Liver (tissue), 9 donors: ENCODE data around the gene RPS2. TPM values are rescaled to one million over a fixed set of nuclear protein-coding genes. Genes with fewer than 3 reads are reported as not detected.

Source experiments
- DNase-seq: peaks from one replicate; pipeline ENCODE4 v3.0.0-alpha.2; 2017; ENCODE audit warnings: low spot score
- H3K27ac ChIP-seq, 2 donors: one replicate each; pipeline ENCODE4 v1.7.0; 2013; ENCODE audit warnings: inconsistent platforms in 2 of 2, low read length in 2 of 2, control low read depth in 1 of 2, low read depth in 1 of 2, mild to moderate bottlenecking in 1 of 2
- H3K27me3 ChIP-seq, 4 donors: one replicate each; pipeline versions ENCODE4 v1.6.1 to v1.7.0; 2013; ENCODE audit warnings: low read length in 3 of 4, inconsistent platforms in 1 of 4, mild to moderate bottlenecking in 1 of 4, moderate library complexity in 1 of 4; ENCODE audit not compliant: control insufficient read depth in 4 of 4, insufficient read depth in 4 of 4
- H3K36me3 ChIP-seq, 4 donors: one replicate each; pipeline versions ENCODE4 v1.6.1 to v1.7.0; 2013; ENCODE audit warnings: low read length in 3 of 4, mild to moderate bottlenecking in 3 of 4, low read depth in 1 of 4, moderate library complexity in 1 of 4; ENCODE audit not compliant: control insufficient read depth in 4 of 4, insufficient read depth in 3 of 4
- H3K4me1 ChIP-seq, 4 donors: one replicate each; pipeline versions ENCODE4 v1.6.1 to v1.7.0; 2013; ENCODE audit warnings: low read length in 3 of 4, mild to moderate bottlenecking in 3 of 4, moderate library complexity in 1 of 4; ENCODE audit not compliant: control insufficient read depth in 4 of 4, insufficient read depth in 4 of 4
- H3K4me3 ChIP-seq, 3 donors: one replicate each; pipeline versions ENCODE4 v1.6.1 to v1.7.0; 2013; ENCODE audit warnings: low read length in 3 of 3, control low read depth in 1 of 3, low read depth in 1 of 3, mild to moderate bottlenecking in 1 of 3
- H3K9ac ChIP-seq, 2 donors: one replicate each; pipeline ENCODE4 v1.7.0; 2013; ENCODE audit warnings: low read length in 2 of 2, mild to moderate bottlenecking in 2 of 2, moderate library complexity in 2 of 2, control low read depth in 1 of 2, low read depth in 1 of 2
- H3K9me3 ChIP-seq, 4 donors: one replicate each; pipeline versions ENCODE4 v1.6.1 to v1.7.0; 2013; ENCODE audit warnings: low read length in 3 of 4; ENCODE audit not compliant: control insufficient read depth in 4 of 4
- ATF3 ChIP-seq: IDR thresholded peaks from 2 replicates; pipeline ENCODE4 v1.6.1; 2016; ENCODE audit warnings: antibody characterized with exemption
- CTCF ChIP-seq: fragments of 150-350 bp; IDR thresholded peaks from 2 replicates; pipeline ENCODE4 v1.5.1; 2017; ENCODE audit warnings: improper control_type of control experiment, low read depth, low read length; ENCODE audit not compliant: missing input control
- FOXA1 ChIP-seq: IDR thresholded peaks from 2 replicates; pipeline ENCODE4 v1.6.1; 2016; ENCODE audit warnings: antibody characterized with exemption
- FOXA2 ChIP-seq: IDR thresholded peaks from 2 replicates; pipeline ENCODE4 v1.6.1; 2016; ENCODE audit warnings: antibody characterized with exemption
- GABPA ChIP-seq, 2 donors: IDR thresholded peaks in 1 of 2; conservative IDR thresholded peaks in 1 of 2; 2 replicates each; pipeline ENCODE4 v1.6.1; 2016; ENCODE audit warnings: antibody characterized with exemption in 2 of 2, mild to moderate bottlenecking in 1 of 2, moderate library complexity in 1 of 2
- HNF4A ChIP-seq, 2 donors: conservative IDR thresholded peaks; 2 replicates each; pipeline ENCODE4 v1.6.1; 2016; ENCODE audit warnings: antibody characterized with exemption in 2 of 2, mild to moderate bottlenecking in 2 of 2
- HNF4G ChIP-seq: IDR thresholded peaks from 2 replicates; pipeline ENCODE4 v1.6.1; 2016; ENCODE audit warnings: antibody characterized with exemption
- JUND ChIP-seq, 2 donors: IDR thresholded peaks; 2 replicates each; pipeline ENCODE4 v1.6.1; 2016; ENCODE audit warnings: antibody characterized with exemption in 2 of 2
- NR2F2 ChIP-seq: IDR thresholded peaks from 2 replicates; pipeline ENCODE4 v1.6.1; 2016; ENCODE audit warnings: antibody characterized with exemption
- RAD21 ChIP-seq, 2 donors: IDR thresholded peaks; 2 replicates each; pipeline ENCODE4 v1.6.1; 2016; ENCODE audit warnings: antibody characterized with exemption in 2 of 2, mild to moderate bottlenecking in 2 of 2
- REST ChIP-seq: IDR thresholded peaks from 2 replicates; pipeline ENCODE4 v1.6.1; 2016; ENCODE audit warnings: antibody characterized with exemption, mild to moderate bottlenecking
- RXRA ChIP-seq, 2 donors: IDR thresholded peaks; 2 replicates each; pipeline ENCODE4 v1.6.1; 2017 to 2018; ENCODE audit warnings: antibody characterized with exemption in 2 of 2, mild to moderate bottlenecking in 1 of 2
- SP1 ChIP-seq: IDR thresholded peaks from 2 replicates; pipeline ENCODE4 v1.6.1; 2018; ENCODE audit warnings: antibody characterized with exemption, mild to moderate bottlenecking
- TAF1 ChIP-seq: conservative IDR thresholded peaks from 2 replicates; pipeline ENCODE4 v1.6.1; 2016; ENCODE audit warnings: antibody characterized with exemption, mild to moderate bottlenecking
- YY1 ChIP-seq: IDR thresholded peaks from 2 replicates; pipeline ENCODE4 v1.6.1; 2016; ENCODE audit warnings: antibody characterized with exemption, mild to moderate bottlenecking
- ZBTB33 ChIP-seq: IDR thresholded peaks from 2 replicates; pipeline ENCODE4 v1.6.1; 2016; ENCODE audit warnings: antibody characterized with exemption
- WGBS: extraction: QIAGEN DNeasy Blood & Tissue Kit; methylation state at CpG from one replicate; pipeline ENCODE4 v1.1.7; 2013; 5-methylcytosine and 5-hydroxymethylcytosine counted together
- polyA plus RNA-seq, 2 donors: library from polyadenylated mRNA; stranded (reverse) in 1 of 2; unstranded in 1 of 2; fragments of 200-250 nt in 1 of 2; fragments of >200 nt in 1 of 2; fragmentation: Nextera tagmentation in 1 of 2; extraction: Ambion mirVana in 1 of 2; gene quantifications; one replicate each; pipeline versions ENCODE4 v1.2.1 to v1.2.3, GENCODE V29; 2013 to 2015
- total RNA-seq, 2 donors: library from RNA; depleted of rRNA; stranded (reverse); fragments of >200 nt; gene quantifications; one replicate each; pipeline ENCODE4 v1.2.3, GENCODE V29; 2014
- donor health status: healthy.
- donor health status: healthy.
- donor health status: healthy.
- donor health status: healthy.
- donor health status: healthy.

RPS2 gene
- total and polyA plus RNA-seq, 4 donors, result 524 to 1,440 (median 940) TPM

- Histone ChIP-seq H3K9ac (no peak overlapping the region), H3K27ac (no peak overlapping the region), H3K4me1 (peaks cover 0 to 4% (median 2%) of the 10 kb centered on the region in 4 donors), H3K9me3 (no peaks in the 10 kb centered on the region), H3K27me3 (peaks cover 7 to 20% (median 10%) of the 10 kb centered on the region in 4 donors), H3K4me3 (no peak overlapping the region), H3K36me3 (no peaks in the 10 kb centered on the region)
- TF ChIP-seq ATF3, result no peak
- no peak for TF ChIP-seq NR2F2
- TF ChIP-seq YY1, result no peak
- no peak for TF ChIP-seq REST
- no peak for TF ChIP-seq HNF4G
- no peak for TF ChIP-seq RXRA (IDR thresholded peaks at IDR 0.05)
- TF ChIP-seq FOXA2, result no peak
- TF ChIP-seq ZBTB33, result no peak
- no peak for TF ChIP-seq FOXA1
- TF ChIP-seq GABPA (IDR thresholded peaks at IDR 0.05 in 1 of 2, conservative IDR thresholded peaks at IDR 0.05 in 1 of 2), result no peak
- 40% methylated on average over 24 of the region's 24 CpGs for WGBS
- no peak for DNase-seq
Observed at GRCh38 chr16:1923299-1924034, 41.2 kb downstream of the RPS2 start.

GRCh38 chr16:1922357-1922756, 42.3 kb downstream of the RPS2 start:
- H3K36me3 ChIP-seq, result no peaks in the 10 kb centered on the region
- no peak for DNase-seq
- no peak overlapping the region for H3K4me3 ChIP-seq
- TF ChIP-seq TAF1, result no peak
- TF ChIP-seq JUND (IDR thresholded peaks at IDR 0.05), result no peak
- no peak for TF ChIP-seq GABPA (IDR thresholded peaks at IDR 0.05 in 1 of 2, conservative IDR thresholded peaks at IDR 0.05 in 1 of 2)
- TF ChIP-seq HNF4A (conservative IDR thresholded peaks at IDR 0.05), result no peak
- no peak for TF ChIP-seq FOXA1
- no peak for TF ChIP-seq SP1
- no peak for TF ChIP-seq CTCF
- TF ChIP-seq RAD21 (IDR thresholded peaks at IDR 0.05), result no peak
- no peak for TF ChIP-seq REST
- no peak for TF ChIP-seq NR2F2
- 78% methylated on average over 8 of the region's 8 CpGs for WGBS
- no peak overlapping the region for H3K27ac ChIP-seq
- H3K27me3 ChIP-seq, result peaks cover 9 to 20% (median 11%) of the 10 kb centered on the region in 4 donors
- H3K9ac ChIP-seq, result no peak overlapping the region
- no peaks in the 10 kb centered on the region for H3K9me3 ChIP-seq
- peaks cover 0 to 13% (median 5%) of the 10 kb centered on the region in 4 donors for H3K4me1 ChIP-seq
